GM11168 (cell line): Measurements from ENCODE around the gene SREBF2.

Experiments
- in situ Hi-C: fragments of 300-500 bp; cut with MboI; formaldehyde crosslinking; loops from one replicate; pipeline ENCODE4 v1.12.0; 2022; ENCODE audit warnings: low sequenced_read_pairs; ENCODE audit not compliant: unreplicated experiment

Gene SREBF2

GRCh38 chr22:41832553-41833368, at the start of gene SREBF2:
Gene SREBF2 (plus strand): TSS chr22:41833105. CDS start chr22:41833271, 166 bp downstream.
- in situ Hi-C loops: loop anchor here (10.0 kb wide), 1 partner anchor 112 kb away; the partner anchor contains the start of gene CENPM

DNA sequence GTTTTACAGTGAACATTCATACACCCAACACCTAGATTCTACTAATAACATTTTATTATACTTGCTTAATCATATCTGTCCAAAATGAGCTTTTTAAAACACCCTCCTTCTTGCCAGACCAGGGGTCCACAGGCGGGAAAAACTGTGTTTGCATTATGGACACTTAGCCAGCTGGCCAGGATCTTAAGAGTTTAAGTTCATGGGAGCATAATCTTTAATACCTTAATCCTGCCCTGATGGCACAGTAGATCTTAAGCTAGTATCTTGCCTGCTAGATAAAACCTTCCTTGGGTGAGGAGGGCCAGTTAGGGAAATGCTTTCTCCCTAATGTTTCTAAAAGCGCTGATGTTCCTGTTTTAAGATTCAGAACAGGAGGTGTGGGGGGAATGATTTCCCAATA, 45.6 kb upstream of the SREBF2 start:
- in situ Hi-C loops: loop anchor here (10.0 kb wide), 1 partner anchor 93 kb away; the partner anchor contains the start of gene MEI1

GRCh38 chr22:41793871-41794270, 39.0 kb upstream of the SREBF2 start:
- in situ Hi-C loops: no loop called here

DNA sequence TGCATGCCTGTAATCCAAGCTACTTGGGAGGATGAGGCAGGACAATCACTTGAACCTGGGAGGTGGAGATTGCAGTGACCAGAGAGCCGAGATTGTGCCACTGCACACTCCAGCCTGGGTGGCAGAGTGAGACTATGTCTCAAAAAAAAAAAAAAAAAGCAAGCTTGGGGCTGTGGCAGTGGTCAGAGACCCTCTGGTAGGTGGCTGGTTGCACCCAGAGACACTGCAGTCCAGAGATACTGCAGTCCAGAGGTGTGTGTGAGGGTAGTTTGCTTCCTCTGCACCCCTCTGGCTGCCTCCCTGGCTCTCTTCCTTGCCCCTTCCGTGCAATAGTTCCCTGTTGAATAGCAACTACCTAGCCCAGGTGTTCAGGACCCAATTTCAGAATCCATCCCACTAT, 34.2 kb upstream of the SREBF2 start:
- in situ Hi-C loops: no loop called here

DNA sequence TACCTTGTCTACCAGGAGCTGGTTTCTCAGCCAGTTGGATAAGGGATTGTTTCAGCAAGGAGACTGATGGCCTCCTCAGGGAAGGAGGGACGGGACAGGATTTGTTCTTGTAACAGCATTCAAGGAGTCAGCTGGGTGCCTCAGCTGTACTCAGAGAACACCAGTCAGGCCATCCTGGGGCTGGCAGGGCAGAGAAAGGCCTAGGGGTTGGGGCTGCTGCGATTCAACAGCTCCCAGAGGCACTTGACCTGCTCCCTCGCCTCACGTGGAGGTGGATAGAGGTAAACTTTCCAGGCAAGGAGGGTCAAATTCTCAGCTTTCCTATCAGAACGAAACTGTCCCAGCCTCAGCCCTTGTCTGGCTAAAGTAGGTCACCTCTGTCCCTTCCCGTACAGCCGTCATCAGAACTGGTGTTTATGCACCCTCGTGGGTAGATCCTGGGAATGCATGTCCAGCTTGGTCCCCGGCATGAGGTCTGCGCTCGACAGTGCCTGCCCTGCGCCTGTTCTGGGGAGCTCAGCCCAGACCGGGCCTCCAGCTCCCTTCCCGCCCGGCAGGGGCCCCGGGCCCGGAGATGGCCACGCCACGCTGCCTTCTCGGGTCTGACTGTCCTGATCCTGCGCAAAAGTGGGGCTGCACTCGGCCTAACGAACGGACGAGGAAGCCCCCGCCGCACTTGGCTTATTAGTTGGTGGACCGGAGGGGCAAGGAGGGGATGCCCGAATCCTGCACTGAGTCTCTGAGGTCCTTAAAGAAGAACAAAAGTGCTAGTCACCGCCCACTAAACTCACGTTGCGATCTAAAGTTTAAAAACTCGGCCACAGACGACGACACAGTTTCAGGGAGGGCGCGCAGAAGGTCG, 33.2 kb upstream of the SREBF2 start:
- in situ Hi-C loops: no loop called here

DNA sequence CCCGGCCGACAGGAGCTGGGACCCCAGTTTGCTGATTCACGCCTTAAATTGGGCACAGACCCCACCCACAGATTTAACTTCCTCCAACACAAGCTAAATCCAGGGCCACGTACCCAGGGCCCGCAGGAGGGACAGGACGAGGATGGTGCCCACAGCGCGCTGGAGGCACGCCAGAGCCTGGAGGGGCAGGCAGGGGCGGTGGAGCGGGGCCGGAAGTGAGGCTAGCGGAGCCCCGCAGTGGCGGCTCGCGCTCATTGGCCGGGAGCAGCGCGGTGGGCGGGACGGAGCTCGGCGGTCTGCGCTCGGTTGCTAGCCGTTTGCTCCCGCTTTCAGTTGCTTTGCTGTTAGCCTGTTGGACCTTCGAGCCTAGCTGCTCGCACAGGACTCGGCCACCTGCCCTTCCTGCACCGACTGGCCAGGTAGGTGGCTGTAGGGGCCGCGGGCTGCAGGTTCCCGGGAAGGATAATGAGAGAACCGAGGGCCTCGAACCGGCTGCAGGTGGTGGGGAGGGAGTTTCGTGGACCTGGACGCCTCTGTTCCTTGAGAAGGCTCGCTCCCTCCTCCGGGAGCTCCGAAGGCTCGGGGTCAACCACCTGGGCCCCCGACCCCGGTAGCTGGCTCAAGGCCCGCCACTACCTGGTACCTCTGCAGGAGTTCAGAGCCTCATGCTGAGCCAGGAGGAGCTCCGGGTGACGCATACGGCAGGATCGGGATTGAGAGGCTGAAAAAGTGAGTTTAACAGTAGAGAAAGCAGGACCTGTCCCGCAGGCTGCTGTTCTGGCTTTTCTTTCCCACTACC, 32.4 kb upstream of the SREBF2 start, which contains the start of gene CCDC134:
TSS of gene CCDC134 (plus strand) at position 332 of the 799 bp plus-strand sequence. CDS start 8,212 bp downstream, outside the sequence.
- in situ Hi-C loops: no loop called here

- in situ Hi-C loops: no loop called here
Observed at GRCh38 chr22:41801147-41801819, 31.6 kb upstream of the SREBF2 start.

GRCh38 chr22:41801886-41802285, 31.0 kb upstream of the SREBF2 start:
- in situ Hi-C loops: no loop called here

DNA sequence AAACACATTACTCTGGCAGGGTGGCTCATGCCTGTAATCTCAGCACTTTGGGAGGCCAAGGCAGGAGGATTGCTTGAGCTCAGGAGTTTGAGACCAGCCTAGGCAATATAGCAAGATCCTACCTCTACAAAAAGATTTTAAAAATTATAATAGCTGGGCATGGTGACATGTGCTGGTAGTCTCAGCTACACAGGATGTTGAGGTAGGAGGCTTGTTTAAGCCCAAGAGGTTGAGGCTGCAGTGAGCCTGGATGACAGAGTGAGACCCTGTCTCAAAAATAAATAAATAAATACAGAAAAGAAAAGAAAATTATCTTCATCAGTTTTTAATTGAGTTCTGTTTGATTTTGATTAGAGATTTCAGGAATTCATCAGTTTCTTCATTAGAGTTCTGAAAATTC, 27.3 kb upstream of the SREBF2 start:
- in situ Hi-C loops: no loop called here

DNA sequence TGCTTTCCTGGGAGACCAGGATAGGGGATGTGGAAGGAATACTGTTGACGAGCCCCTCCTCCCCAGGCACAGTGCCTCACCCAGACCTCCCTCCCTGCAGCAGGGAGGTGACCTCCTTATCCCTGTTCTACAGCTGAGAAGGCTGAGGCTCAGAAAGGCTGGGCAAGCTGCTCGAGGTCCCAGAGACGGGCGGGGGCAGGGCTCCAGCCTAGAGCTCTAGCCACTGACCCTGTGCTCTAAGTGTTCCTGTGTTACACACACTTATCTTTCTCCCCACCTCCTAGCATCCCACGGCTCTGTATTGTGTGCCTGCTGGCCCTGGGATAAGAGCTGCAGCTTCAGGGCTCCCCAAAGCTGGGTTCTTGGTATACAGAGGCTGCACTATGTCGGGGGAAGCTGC, 24.5 kb upstream of the SREBF2 start:
- in situ Hi-C loops: no loop called here

DNA sequence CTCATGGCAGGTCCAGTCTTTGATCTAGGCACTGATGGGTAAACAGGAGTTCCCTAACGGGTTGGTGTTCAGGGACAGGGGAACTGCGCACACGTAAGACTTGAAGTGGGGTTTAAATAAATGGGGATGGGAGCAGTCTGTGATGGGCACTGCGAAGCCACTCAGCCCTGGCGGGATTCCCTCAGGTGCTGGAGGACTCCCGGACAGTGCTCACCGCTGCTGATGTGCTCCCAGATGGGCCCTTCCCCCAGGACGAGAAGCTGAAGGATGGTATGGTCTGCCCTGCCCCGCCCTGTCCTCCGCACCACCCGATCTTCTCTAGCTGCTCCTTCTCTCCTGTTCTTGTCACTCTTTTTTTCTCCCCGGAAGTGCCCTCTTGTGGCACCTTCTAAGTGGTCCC, 22.9 kb upstream of the SREBF2 start:
- in situ Hi-C loops: no loop called here

DNA sequence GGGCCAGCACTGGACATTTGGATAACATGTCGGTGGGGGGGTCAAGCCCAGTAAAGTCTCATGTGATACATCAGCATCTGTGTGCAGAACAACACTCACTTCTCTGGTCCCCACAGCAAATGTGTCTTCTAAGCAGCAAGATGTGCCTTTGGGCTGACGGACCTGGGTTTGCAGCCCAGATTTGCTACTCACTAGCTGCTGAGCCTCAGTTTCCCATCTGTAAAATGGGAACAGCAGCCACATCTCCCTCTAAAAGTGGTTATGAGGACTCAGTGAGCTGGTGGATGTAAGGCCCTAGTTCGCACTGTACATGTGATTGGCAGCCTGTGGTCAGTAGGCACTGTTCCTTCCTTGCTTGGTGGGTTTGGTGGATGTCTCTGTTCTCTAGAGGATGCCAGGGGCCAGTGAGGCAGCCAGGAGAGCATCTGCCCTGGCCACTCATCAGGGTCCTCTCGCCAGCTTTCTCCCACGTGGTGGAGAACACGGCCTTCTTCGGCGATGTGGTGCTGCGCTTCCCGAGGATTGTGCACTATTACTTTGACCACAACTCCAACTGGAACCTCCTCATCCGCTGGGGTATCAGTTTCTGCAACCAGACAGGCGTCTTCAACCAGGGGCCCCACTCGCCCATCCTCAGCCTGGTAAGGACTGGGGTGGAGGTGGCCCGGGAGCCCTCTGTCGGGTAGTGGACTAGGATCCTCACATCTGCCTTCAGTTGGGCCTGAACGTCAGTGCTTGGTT, 19.9 kb upstream of the SREBF2 start:
- in situ Hi-C loops: no loop called here

- in situ Hi-C loops: no loop called here
Observed at GRCh38 chr22:41813726-41814410, 19.0 kb upstream of the SREBF2 start.

DNA sequence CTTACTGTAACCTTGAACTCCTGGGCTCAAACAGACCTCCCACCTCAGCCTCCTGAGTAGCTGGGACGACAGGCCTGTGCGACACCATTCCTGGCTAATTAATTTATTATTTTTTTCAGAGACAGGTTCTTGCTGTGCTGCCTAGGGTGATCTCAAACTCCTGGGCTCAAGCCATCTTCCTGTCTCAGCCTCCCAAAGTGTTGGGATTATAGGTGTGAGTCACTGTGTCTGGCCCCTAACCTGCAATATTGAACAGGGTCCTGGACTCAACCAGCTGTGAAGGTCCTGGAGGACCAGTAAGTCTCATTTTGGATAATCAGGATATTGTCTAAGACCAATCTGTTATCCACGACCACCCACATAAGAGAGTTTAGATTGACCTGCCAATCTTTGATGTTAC, 17.2 kb upstream of the SREBF2 start:
- in situ Hi-C loops: no loop called here

- in situ Hi-C loops: no loop called here
Observed at GRCh38 chr22:41816241-41816640, 16.7 kb upstream of the SREBF2 start.

GRCh38 chr22:41816871-41817270, 16.0 kb upstream of the SREBF2 start:
- in situ Hi-C loops: no loop called here

DNA sequence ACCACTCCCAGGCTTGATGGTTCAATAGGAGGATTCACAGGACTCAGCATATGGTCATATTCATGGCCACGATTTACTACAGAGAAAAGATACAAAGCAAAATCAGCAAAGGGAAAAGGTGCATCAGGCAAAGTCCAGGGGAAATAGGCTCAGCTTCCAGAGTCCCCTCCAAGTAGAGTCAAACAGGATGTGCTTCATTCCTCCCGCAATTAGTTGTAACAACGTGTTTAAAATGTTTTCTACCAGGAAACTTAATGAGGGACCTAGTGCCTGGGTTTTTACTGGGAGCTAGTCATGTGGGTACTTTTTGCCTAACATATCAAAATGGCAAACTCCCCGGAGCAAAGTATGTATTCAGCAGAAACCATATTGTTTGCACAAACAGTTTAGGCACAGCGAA, 14.9 kb upstream of the SREBF2 start:
- in situ Hi-C loops: no loop called here

GRCh38 chr22:41818596-41818995, 14.3 kb upstream of the SREBF2 start:
- in situ Hi-C loops: no loop called here

GRCh38 chr22:41819257-41819656, 13.6 kb upstream of the SREBF2 start:
- in situ Hi-C loops: no loop called here
